ENCODE measurements around the gene AP4M1.
A peak's percentile ranks its signal among the peaks of the same experiment; 100 is the strongest.

The AP4M1 gene

GRCh38 chr7:100102950-100103840 lies 1.8 kb downstream of the AP4M1 start:
- peaks cover 36% of the 10 kb centered on the region for H3K36me3 ChIP-seq (ENCODE audit: insufficient read depth, low read length)
- H3F3A ChIP-seq (ENCODE audit: low read depth), result no peaks in the 10 kb centered on the region
- H3K9me3 ChIP-seq (ENCODE audit: insufficient read depth, low read depth, low read length), result no peaks in the 10 kb centered on the region
- H2AFZ ChIP-seq (ENCODE audit: low read length), result no peak overlapping the region
- peaks cover 9% of the 10 kb centered on the region for H3K27me3 ChIP-seq (ENCODE audit: insufficient read depth, low read length, poor library complexity, severe bottlenecking)
- H3K4me3 ChIP-seq (ENCODE audit: low read length, poor library complexity, severe bottlenecking), result peak overlapping the region; percentile 98
- H3K4me1 ChIP-seq (ENCODE audit: insufficient read depth, low read length, poor library complexity, severe bottlenecking), result peaks cover 25% of the 10 kb centered on the region
- H3K9me2 ChIP-seq (replicated peaks; ENCODE audit: low read depth, low read length), result no peaks in the 10 kb centered on the region
- peaks cover 46% of the 10 kb centered on the region for H3K79me2 ChIP-seq (ENCODE audit: insufficient read depth, low read length)
- peak overlapping the region; percentile 98 for H3K4me2 ChIP-seq (ENCODE audit: low read depth, low read length, poor library complexity, severe bottlenecking)
- peak overlapping the region; percentile 100 for H3K9ac ChIP-seq (ENCODE audit: low read depth, low read length, poor library complexity, severe bottlenecking)
- H4K20me1 ChIP-seq (ENCODE audit: insufficient read depth, low read length, poor library complexity, severe bottlenecking), result peaks cover 27% of the 10 kb centered on the region
- TF ChIP-seq CTCF (conservative IDR thresholded peaks at IDR 0.05; ENCODE audit: low read length), result no peak
- TF ChIP-seq EZH2phosphoT487 (IDR thresholded peaks at IDR 0.05; ENCODE audit: borderline replicate concordance), result no peak

- peaks cover 3% of the 10 kb centered on the region for H4K20me1 ChIP-seq (ENCODE audit: insufficient read depth, low read length, poor library complexity, severe bottlenecking)
- peaks cover 15% of the 10 kb centered on the region; the same call in 1 of the 2 replicates for H3K36me3 ChIP-seq (ENCODE audit: insufficient read depth, low read length)
- TF ChIP-seq CTCF (conservative IDR thresholded peaks at IDR 0.05; ENCODE audit: low read length) (no peak), EZH2phosphoT487 (IDR thresholded peaks at IDR 0.05; ENCODE audit: borderline replicate concordance) (no peak)
- no peak overlapping the region for H3K9ac ChIP-seq (ENCODE audit: low read depth, low read length, poor library complexity, severe bottlenecking)
- peaks cover 23% of the 10 kb centered on the region for H3K79me2 ChIP-seq (ENCODE audit: insufficient read depth, low read length)
- peaks cover 9% of the 10 kb centered on the region for H3K4me1 ChIP-seq (ENCODE audit: insufficient read depth, low read length, poor library complexity, severe bottlenecking)
- peaks cover 4% of the 10 kb centered on the region for H3K27me3 ChIP-seq (ENCODE audit: insufficient read depth, low read length, poor library complexity, severe bottlenecking)
- H3F3A ChIP-seq (ENCODE audit: low read depth), result no peaks in the 10 kb centered on the region
- no peaks in the 10 kb centered on the region for H3K9me2 ChIP-seq (replicated peaks; ENCODE audit: low read depth, low read length)
- H3K4me2 ChIP-seq (ENCODE audit: low read depth, low read length, poor library complexity, severe bottlenecking), result no peak overlapping the region
- H3K4me3 ChIP-seq (ENCODE audit: low read length, poor library complexity, severe bottlenecking), result no peak overlapping the region
- H3K9me3 ChIP-seq (ENCODE audit: insufficient read depth, low read depth, low read length), result no peaks in the 10 kb centered on the region
- no peak overlapping the region for H2AFZ ChIP-seq (ENCODE audit: low read length)
Observed at GRCh38 chr7:100105534-100105933, 4.1 kb downstream of the AP4M1 start.

- Histone ChIP-seq H4K20me1 (ENCODE audit: insufficient read depth, low read length, poor library complexity, severe bottlenecking) (no peaks in the 10 kb centered on the region), H3K79me2 (ENCODE audit: insufficient read depth, low read length) (peaks cover 16% of the 10 kb centered on the region), H3K4me1 (ENCODE audit: insufficient read depth, low read length, poor library complexity, severe bottlenecking) (peaks cover 9% of the 10 kb centered on the region), H3K36me3 (ENCODE audit: insufficient read depth, low read length) (peaks cover 15% of the 10 kb centered on the region; the same call in 1 of the 2 replicates), H2AFZ (ENCODE audit: low read length) (no peak overlapping the region), H3F3A (ENCODE audit: low read depth) (no peaks in the 10 kb centered on the region), H3K4me2 (ENCODE audit: low read depth, low read length, poor library complexity, severe bottlenecking) (no peak overlapping the region), H3K4me3 (ENCODE audit: low read length, poor library complexity, severe bottlenecking) (no peak overlapping the region), H3K9me3 (ENCODE audit: insufficient read depth, low read depth, low read length) (no peaks in the 10 kb centered on the region), H3K27me3 (ENCODE audit: insufficient read depth, low read length, poor library complexity, severe bottlenecking) (no peaks in the 10 kb centered on the region), H3K9ac (ENCODE audit: low read depth, low read length, poor library complexity, severe bottlenecking) (no peak overlapping the region), H3K9me2 (replicated peaks; ENCODE audit: low read depth, low read length) (no peaks in the 10 kb centered on the region)
- TF ChIP-seq CTCF (conservative IDR thresholded peaks at IDR 0.05; ENCODE audit: low read length) (no peak), EZH2phosphoT487 (IDR thresholded peaks at IDR 0.05; ENCODE audit: borderline replicate concordance) (no peak)
Observed at GRCh38 chr7:100106633-100107032, 5.2 kb downstream of the AP4M1 start.

Data from Loucy (cell line).